Epithelial cell of esophagus (primary cell): ENCODE data around the gene AKAP7.

ENCODE experiments used
- DNase-seq: peaks from one replicate; pipeline ENCODE4 v3.0.0; 2010; ENCODE audit warnings: low read depth
- H3K4me3 ChIP-seq: 2 replicates; pipeline ENCODE4 v1.5.1; 2011; ENCODE audit warnings: mild to moderate bottlenecking, low read length, control low read depth
- CTCF ChIP-seq: IDR thresholded peaks from 2 replicates; pipeline ENCODE4 v1.5.1; 2011; ENCODE audit warnings: low read depth, mild to moderate bottlenecking, low read length, control low read depth, inconsistent platforms; ENCODE audit not compliant: insufficient read depth; ENCODE audit errors: missing control alignments

AKAP7 gene

GRCh38 chr6:131285548-131285947, 150.3 kb downstream of the AKAP7 start:
- TF ChIP-seq CTCF: no peak
- no peak overlapping the region for H3K4me3 ChIP-seq
- DNase-seq: no peak

- TF ChIP-seq CTCF: no peak
- no peak for DNase-seq
- H3K4me3 ChIP-seq: no peak overlapping the region
Measured at GRCh38 chr6:131286469-131287040, 151.3 kb downstream of the AKAP7 start.

GRCh38 chr6:131288214-131288613, 152.9 kb downstream of the AKAP7 start:
- no peak for DNase-seq
- H3K4me3 ChIP-seq: no peak overlapping the region
- no peak for TF ChIP-seq CTCF

- DNase-seq: peak; percentile 77
- no peak for TF ChIP-seq CTCF
- no peak overlapping the region for H3K4me3 ChIP-seq
Measured at GRCh38 chr6:131290955-131291354, 155.7 kb downstream of the AKAP7 start.

- H3K4me3 ChIP-seq: no peak overlapping the region
- TF ChIP-seq CTCF: no peak
- DNase-seq: no peak
Measured at GRCh38 chr6:131292145-131292938, 157.1 kb downstream of the AKAP7 start.

- no peak for TF ChIP-seq CTCF
- peak; percentile 8 for DNase-seq
- no peak overlapping the region for H3K4me3 ChIP-seq
Measured at GRCh38 chr6:131293472-131293911, 158.2 kb downstream of the AKAP7 start.
